Midbrain (tissue), 1 donor: ENCODE results near the gene SYNJ2.
A peak's percentile ranks its signal among the peaks of the same experiment; 100 is the strongest.

Experiments
- DNase-seq: peaks from one replicate; lab custom pipeline; 2025; lab: John Stamatoyannopoulos, UW

Gene SYNJ2

GRCh38 chr6:158028876-158029275 lies 47.2 kb downstream of the SYNJ2 start:
- no peak for DNase-seq

GRCh38 chr6:158029668-158030230 lies 48.1 kb downstream of the SYNJ2 start:
- DNase-seq: no peak

DNA sequence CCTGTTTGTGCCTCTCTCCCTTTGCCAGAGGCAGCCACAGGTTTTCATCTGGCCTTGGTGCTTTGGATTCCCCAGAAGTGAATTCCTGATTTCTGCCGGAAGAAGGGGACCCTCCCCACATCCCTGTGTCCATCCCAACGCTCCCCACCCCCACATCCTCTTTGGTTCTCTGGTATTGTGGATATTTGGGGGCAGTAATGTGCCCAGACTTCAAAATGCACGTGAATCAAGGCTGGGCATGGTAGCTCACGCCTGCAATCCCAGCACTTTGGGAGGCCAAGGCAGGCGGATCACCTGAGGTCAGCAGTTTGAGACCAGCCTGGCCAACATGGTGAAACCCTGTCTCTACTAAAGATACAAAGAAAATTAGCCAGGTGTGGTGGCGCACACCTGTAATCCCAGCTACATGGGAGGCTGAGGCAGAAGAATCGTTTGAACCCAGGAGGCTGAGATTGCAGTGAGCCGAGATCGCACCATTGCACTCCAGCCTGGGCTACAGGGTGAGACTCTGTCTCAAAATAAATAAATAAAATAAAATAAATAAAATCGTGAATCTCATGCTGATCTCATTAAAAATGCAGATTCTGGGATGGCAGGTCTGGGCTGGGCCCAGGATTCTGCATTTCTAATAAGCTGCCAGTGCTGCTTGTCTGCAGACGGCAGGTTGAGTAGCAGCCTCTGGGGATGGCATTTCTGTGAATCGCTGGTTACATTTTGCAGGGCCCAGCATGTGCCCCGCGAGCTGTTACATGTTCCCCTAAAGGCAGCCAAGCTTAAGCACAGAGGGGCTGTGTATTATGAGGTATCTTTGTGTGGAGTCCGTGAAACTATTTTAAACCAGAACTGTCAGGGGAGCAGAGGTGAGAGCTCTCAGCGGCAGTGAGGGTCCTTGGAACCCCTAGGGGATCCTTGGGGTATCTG lies 49.0 kb downstream of the SYNJ2 start:
- no peak for DNase-seq

DNA sequence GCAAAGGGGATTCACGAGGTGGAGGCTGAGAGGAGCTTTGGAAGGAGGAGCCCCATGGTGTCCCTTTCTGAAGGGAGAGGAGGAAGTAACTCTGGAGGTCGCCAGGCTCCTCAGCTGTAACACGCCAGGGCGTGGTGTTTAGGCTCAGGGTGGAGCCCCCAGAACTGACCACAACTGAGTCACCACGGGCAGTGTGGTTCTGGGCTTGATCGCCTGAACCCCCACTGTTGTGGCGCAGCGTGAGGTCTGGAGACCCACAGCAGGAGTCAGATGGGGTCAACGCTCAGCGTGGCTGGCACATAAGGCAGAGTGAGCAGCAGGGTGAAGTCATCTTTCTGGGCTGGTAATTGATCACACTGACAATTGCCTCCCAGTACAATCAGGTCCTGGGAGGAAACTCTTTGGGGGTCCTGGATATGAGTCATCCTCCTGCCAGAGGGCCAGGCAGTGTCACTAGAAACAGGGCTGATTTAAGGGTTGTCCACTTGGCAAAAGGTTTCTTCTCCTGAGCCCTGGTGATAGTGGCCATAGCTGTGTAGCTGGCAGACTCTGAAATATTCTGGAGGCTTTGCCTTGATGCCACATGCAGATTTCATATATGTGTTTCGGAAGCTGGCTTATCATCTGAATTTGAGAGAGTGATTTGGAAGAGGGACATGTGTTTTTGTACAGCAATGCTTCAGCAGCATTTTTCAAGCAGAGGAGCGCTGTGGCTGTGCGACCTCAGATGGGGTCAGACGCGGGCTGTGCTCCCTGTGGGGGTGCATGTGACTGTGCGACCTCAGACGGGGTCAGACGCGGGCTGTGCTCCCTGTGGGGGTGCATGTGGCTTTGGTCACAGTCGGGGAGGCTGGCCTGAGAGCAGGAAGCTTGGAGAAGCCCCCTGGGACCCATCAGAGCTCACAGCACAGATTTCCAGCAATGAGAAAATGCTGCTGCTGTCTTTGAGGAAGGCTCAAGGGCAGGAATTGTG lies 50.0 kb downstream of the SYNJ2 start:
- no peak for DNase-seq

- no peak for DNase-seq
Observed at GRCh38 chr6:158032354-158032733, 50.7 kb downstream of the SYNJ2 start.

DNA sequence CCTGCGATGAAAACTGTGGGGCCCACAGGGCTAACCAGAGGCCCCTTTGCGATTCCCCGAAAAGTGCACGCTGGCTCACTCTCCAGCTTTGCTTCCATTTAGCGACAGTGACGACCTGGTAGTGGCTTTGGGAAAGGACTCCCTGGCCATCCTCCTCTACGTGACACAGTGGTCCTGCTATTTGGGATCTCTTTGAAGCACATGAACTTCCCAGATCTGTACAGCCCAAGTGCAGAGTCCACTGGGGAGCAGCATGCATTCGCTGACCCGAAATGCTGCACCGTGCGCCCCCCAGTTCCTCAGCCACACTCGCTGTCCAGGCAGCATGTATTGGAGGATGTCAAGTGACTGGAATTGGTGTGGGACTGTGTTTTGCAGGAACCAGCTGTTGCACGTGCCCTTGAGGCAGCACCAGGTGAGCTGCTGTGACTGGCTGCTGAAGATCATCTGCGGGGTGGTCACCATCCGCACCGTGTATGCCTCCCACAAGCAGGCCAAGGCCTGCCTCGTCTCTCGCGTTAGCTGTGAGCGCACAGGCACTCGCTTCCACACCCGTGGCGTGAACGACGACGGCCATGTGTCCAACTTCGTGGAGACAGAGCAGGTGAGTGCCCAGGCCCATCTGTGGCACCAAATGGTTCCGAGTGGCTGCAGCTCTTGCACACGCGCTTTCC lies 51.6 kb downstream of the SYNJ2 start:
- no peak for DNase-seq

GRCh38 chr6:158033751-158034702 lies 52.4 kb downstream of the SYNJ2 start:
- no peak for DNase-seq

- DNase-seq: no peak
Observed at GRCh38 chr6:158036261-158036660, 54.6 kb downstream of the SYNJ2 start.

- DNase-seq: no peak
Observed at GRCh38 chr6:158037021-158037420, 55.4 kb downstream of the SYNJ2 start.

GRCh38 chr6:158037771-158038170 lies 56.1 kb downstream of the SYNJ2 start:
- DNase-seq: no peak

DNA sequence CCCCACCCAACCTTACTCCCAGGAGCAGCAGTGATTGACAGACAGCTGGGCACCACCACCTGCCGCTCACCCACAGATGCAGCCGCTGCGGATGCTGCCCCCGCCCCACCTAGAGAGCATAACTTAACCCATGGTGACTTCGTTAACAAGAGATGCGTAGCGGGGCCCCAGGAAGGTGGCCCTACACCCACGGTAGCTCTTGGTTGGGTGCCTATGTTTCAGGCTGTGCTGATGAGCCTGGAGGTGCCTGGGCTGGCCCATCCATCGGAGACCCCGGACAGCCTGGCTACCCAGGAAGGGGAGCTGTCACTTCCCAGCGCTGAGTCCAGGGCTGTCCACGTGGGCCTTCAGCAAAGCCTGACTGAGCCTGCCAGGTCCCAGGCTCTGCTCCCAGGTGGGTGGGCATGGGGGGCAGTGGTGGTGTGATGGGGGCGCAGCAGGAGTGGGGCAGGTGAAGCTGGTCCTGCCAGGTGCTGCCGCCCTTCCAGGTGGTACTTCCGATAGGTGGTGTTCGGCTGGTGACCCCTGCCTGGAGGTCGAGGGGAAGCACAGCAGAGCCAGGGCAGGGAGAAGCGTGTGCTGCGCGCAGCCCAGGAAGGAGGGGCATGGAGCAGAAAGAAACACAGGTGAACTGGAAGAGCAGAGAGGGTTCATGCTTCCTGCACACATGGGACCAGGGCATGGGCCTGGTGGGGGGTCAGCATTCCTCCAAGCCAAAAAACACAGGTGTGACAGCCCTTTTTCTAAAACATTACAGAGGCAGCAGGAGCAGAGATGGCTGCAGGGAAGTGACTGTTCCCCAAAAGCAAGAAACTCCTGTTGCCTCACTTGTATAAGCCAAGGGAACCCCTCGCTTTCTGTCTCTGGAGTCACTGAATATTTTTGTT lies 56.9 kb downstream of the SYNJ2 start:
- DNase-seq: no peak

DNA sequence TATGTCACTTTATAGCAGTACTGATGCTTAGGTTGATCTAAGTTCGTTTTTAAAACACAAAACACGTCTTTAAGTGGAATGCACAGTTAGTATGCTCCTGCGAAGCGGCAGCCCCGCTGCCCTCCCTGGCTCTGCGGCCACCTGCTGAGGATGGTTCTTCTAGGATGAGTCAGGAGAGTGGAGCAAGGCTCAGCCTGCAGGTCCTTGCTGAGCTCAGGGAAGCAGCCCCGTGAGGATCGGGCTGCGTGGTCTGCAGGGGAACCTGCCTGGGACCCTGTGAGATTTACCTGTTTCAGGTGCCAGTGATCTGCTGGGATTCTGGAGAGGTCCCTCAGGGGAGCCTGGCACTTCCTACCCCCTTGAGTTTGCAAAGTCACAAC lies 57.5 kb downstream of the SYNJ2 start:
- DNase-seq: no peak

DNA sequence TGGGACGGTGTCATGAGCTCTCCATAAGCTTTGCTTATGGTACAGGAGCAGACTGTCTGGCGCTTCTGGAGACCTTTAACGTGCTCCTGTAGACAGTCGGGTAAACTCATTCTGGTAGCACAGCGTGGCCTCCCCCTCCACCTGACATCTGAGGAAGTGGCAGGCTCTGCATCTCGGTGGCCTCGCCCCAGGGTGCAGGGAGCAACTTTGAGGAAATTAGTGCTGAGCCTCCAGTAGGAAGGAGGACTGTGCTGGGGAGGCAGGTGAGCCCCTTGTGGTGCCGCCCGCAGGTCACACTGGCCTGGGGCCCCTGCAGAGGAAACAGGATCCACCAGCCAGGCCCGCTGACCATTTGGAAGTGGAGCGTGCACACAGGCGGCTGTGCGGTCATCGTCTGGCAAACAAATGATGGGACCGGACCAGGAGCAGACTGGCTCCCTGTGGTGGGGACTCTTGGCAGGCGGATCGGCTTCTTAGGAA lies 57.9 kb downstream of the SYNJ2 start:
- DNase-seq: peak; percentile 34

GRCh38 chr6:158040051-158040803 lies 58.6 kb downstream of the SYNJ2 start:
- DNase-seq: no peak

DNA sequence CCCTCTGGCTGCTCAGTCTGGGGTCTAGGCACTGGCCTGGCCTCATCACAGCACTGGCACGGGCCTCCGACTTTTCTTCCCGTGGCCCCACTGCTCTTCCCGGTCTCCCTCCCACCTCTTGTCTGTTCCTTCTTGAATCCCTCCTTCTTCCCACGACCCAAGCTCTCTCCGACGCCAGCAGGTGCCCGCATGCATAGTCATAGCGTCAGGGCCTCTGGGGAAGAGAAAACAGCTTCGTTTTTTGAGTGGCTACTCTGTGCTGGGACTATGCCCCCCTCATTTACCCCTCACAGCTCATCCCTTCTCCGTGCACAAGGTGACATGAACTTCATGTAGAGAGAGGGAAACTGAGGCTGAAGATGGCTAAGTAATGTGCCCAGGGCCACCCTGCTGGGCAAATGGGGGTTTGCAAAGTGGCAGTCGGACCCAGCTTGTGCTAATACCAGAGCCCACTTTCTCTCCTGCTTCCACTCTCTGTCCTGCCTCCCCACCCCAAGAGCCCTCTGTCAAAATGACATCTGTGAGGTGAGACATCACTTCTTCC lies 59.2 kb downstream of the SYNJ2 start:
- DNase-seq: no peak

- no peak for DNase-seq
Observed at GRCh38 chr6:158041370-158041769, 59.7 kb downstream of the SYNJ2 start.

- DNase-seq: no peak
Observed at GRCh38 chr6:158041788-158042187, 60.1 kb downstream of the SYNJ2 start.

DNA sequence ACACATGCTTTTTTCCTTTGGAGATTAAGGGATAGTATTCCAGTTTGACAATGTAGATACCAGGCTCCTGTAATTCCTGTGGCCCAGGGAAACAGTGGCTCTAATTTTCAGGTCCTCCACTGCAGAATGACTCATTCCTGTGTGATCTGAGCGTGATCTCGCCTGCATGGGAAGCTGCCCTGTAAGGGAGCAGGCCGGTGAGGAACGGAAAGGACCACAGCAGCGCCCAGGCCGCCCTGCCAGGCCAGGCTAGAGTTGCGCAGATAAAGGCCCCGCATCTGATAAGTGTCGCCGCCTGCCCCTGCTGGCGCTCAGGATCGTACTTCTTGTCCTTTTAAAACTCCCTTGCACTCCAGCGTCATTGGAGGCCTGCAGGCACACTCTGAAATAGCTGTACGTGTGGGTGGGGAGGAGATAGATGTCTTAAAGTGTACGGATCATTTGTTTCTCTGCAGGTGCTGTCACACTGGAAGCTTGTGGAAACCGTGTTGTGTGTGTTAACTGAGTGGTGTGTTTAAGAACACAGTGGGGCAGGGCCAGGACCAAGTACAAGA lies 60.7 kb downstream of the SYNJ2 start:
- no peak for DNase-seq
